ENCODE results near the gene AQP1.

GRCh38 chr7:30973791-30974604 lies 62.3 kb downstream of the AQP1 start:
- TF ChIP-seq POLR2A (IDR thresholded peaks at IDR 0.05) (no peak), POLR2AphosphoS5 (IDR thresholded peaks at IDR 0.05; ENCODE audit: insufficient read depth in 1 of 2, low read depth in 1 of 2) (no peak)
- TF ChIP-seq, protein P1, sequence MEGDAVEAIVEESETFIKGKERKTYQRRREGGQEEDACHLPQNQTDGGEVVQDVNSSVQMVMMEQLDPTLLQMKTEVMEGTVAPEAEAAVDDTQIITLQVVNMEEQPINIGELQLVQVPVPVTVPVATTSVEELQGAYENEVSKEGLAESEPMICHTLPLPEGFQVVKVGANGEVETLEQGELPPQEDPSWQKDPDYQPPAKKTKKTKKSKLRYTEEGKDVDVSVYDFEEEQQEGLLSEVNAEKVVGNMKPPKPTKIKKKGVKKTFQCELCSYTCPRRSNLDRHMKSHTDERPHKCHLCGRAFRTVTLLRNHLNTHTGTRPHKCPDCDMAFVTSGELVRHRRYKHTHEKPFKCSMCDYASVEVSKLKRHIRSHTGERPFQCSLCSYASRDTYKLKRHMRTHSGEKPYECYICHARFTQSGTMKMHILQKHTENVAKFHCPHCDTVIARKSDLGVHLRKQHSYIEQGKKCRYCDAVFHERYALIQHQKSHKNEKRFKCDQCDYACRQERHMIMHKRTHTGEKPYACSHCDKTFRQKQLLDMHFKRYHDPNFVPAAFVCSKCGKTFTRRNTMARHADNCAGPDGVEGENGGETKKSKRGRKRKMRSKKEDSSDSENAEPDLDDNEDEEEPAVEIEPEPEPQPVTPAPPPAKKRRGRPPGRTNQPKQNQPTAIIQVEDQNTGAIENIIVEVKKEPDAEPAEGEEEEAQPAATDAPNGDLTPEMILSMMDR (IDR thresholded peaks at IDR 0.05): no peak
